SK-N-SH treated with all-trans-retinoic acid at 6 μM for 48 hours (cell line): ENCODE measurements around the gene HM13.
A peak's percentile ranks its signal among the peaks of the same experiment; 100 is the strongest.

ENCODE experiments used
- ARNTL ChIP-seq: fragments of 450-650 bp; formaldehyde crosslinking; IDR thresholded peaks from 2 replicates; pipeline ENCODE4 v1.5.0; 2020; ENCODE audit warnings: low read depth, mild to moderate bottlenecking, moderate library complexity, borderline replicate concordance
- BACH2 ChIP-seq: fragments of 250-450 bp; sonication (Bioruptor Pico); IDR thresholded peaks from 2 replicates; pipeline ENCODE4 v1.9.0; 2021; ENCODE audit warnings: mild to moderate bottlenecking, borderline replicate concordance
- CSDC2 ChIP-seq: fragments of 250-450 bp; sonication (Bioruptor Pico); IDR thresholded peaks from 2 replicates; pipeline ENCODE4 v1.5.0; 2020; ENCODE audit warnings: mild to moderate bottlenecking, moderate library complexity
- ESRRG ChIP-seq: fragments of 250-450 bp; sonication (Bioruptor Pico); IDR thresholded peaks from 2 replicates; pipeline ENCODE4 v1.6.1; 2021; ENCODE audit warnings: mild to moderate bottlenecking
- ISL1 ChIP-seq: fragments of 250-450 bp; sonication (Bioruptor Pico); IDR thresholded peaks from 2 replicates; pipeline ENCODE4 v2.1.2; 2022; ENCODE audit warnings: mild to moderate bottlenecking, moderate library complexity
- PATZ1 ChIP-seq: fragments of 250-450 bp; sonication (Bioruptor Pico); IDR thresholded peaks from 2 replicates; pipeline ENCODE4 v1.8.0; 2020; ENCODE audit warnings: mild to moderate bottlenecking, moderate library complexity, borderline replicate concordance
- ZC3H10 ChIP-seq: fragments of 250-450 bp; sonication (Bioruptor Pico); IDR thresholded peaks from 2 replicates; pipeline ENCODE4 v1.5.1; 2021; ENCODE audit warnings: mild to moderate bottlenecking, moderate library complexity
- ZFP3 ChIP-seq: fragments of 250-450 bp; sonication (Bioruptor Pico); IDR thresholded peaks from 2 replicates; pipeline ENCODE4 v1.5.0; 2020; ENCODE audit warnings: mild to moderate bottlenecking, moderate library complexity
- ZFP30 ChIP-seq: fragments of 450-650 bp; formaldehyde crosslinking; IDR thresholded peaks from 2 replicates; pipeline ENCODE4 v1.5.0; 2022; ENCODE audit warnings: mild to moderate bottlenecking, moderate library complexity
- ZNF565 ChIP-seq: fragments of 450-650 bp; formaldehyde crosslinking; conservative IDR thresholded peaks from 2 replicates; pipeline ENCODE4 v1.5.0; 2020; ENCODE audit warnings: low read depth, mild to moderate bottlenecking, moderate library complexity
- ZNF70 ChIP-seq: fragments of 450-650 bp; formaldehyde crosslinking; IDR thresholded peaks from 2 replicates; pipeline ENCODE4 v1.5.0; 2020; ENCODE audit warnings: mild to moderate bottlenecking, moderate library complexity
- ZNF8 ChIP-seq: fragments of 450-650 bp; formaldehyde crosslinking; IDR thresholded peaks from 2 replicates; pipeline ENCODE4 v1.5.0; 2020; ENCODE audit warnings: mild to moderate bottlenecking, moderate library complexity

- TF ChIP-seq ARNTL (CRISPR knock-in tag), result no peak
- no peak for TF ChIP-seq ZNF70 (CRISPR knock-in tag)
- TF ChIP-seq ZFP30 (CRISPR knock-in tag), result no peak
- 0 out of 2 replicates have a peak, but pooled peaks have one; percentile 31 for TF ChIP-seq PATZ1 (CRISPR knock-in tag)
- 0 out of 2 replicates have a peak, but pooled peaks have one; percentile 46 for TF ChIP-seq ZFP3 (CRISPR knock-in tag)
- no peak for TF ChIP-seq ZNF8 (CRISPR knock-in tag)
- peak; percentile 6; the same call in 1 of the 2 replicates for TF ChIP-seq ISL1
- TF ChIP-seq CSDC2 (CRISPR knock-in tag), result no peak
- no peak for TF ChIP-seq ESRRG (CRISPR knock-in tag)
- no peak for TF ChIP-seq ZNF565 (CRISPR knock-in tag)
- no peak for TF ChIP-seq ZC3H10
- TF ChIP-seq BACH2 (CRISPR knock-in tag), result no peak
Measured at GRCh38 chr20:31543966-31544598, 29.8 kb downstream of the HM13 start.
